Measurements from ENCODE around the gene BTBD16. TPM values are rescaled to one million over a fixed set of nuclear protein-coding genes. Genes with fewer than 3 reads are reported as not detected.

The BTBD16 gene
- polyA plus RNA-seq, 3 donors = not detected

DNA sequence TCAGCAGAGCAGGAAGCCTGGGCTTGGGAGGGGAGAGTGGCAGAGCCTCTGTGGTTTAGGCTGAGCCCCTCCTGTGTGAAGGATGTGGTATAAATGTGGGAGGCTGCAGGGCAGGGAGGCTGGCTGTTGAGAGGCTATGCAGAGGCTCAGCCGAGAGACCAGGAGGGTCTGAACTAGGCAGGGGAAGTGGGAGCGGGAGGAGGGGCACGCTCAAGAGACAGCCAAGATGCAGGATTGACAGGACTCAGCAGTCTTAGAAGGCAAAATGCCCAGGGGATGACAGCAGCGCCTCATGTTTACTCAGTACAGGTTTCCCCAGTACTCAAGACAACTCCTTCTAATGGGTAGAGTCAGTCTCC lies 24.3 kb downstream of the BTBD16 start:
- peaks cover 3 to 7% (median 6%) of the 10 kb centered on the region in 3 donors for H3K27me3 Mint-ChIP-seq (ENCODE audit: low read depth in 3 of 3)
- H3K4me3 ChIP-seq (replicated peaks in 1 of 3; ENCODE audit: low read depth in 2 of 3, low read length in 3 of 3) = no peak overlapping the region
- H3K4me1 ChIP-seq (ENCODE audit: control insufficient read depth in 1 of 2, insufficient read depth in 2 of 2, low read length in 2 of 2) = no peaks in the 10 kb centered on the region
- no peaks in the 10 kb centered on the region for H3K4me1 Mint-ChIP-seq
- H3K9me3 Mint-ChIP-seq = no peaks in the 10 kb centered on the region
- no peak overlapping the region for H3K4me3 Mint-ChIP-seq
- no peak overlapping the region for H2AFZ ChIP-seq (ENCODE audit: insufficient read depth, low read depth, low read length, poor library complexity, severe bottlenecking)
- intact Hi-C loops (cut with micrococcal nuclease) = loop anchor here (5.0 to 10.0 kb wide), 3 partner anchors 142 to 272 kb away; partner anchors contain the start of gene DMBT1 (in 1 of the 2)
- no peaks in the 10 kb centered on the region for H3K36me3 ChIP-seq (replicated peaks in 1 of 2; ENCODE audit: control insufficient read depth in 1 of 2, insufficient read depth in 2 of 2, low read length in 2 of 2)
- H3K79me2 ChIP-seq (ENCODE audit: insufficient read depth, low read length) = no peaks in the 10 kb centered on the region
- no peak overlapping the region for H3K27ac Mint-ChIP-seq
- H3K9ac ChIP-seq (ENCODE audit: insufficient read depth, low read length, poor library complexity, severe bottlenecking) = no peak overlapping the region
- no peak overlapping the region for H3K4me2 ChIP-seq (replicated peaks; ENCODE audit: extremely low read depth, low read length, poor library complexity, severe bottlenecking)
- H4K20me1 ChIP-seq (ENCODE audit: insufficient read depth, low read length) = no peaks in the 10 kb centered on the region
- no peaks in the 10 kb centered on the region for H3K27me3 ChIP-seq (ENCODE audit: control insufficient read depth in 2 of 2, insufficient read depth in 2 of 2, low read length in 2 of 2)
- no peak for DNase-seq
- no peaks in the 10 kb centered on the region for H3K9me3 ChIP-seq (replicated peaks in 1 of 2; ENCODE audit: control insufficient read depth in 1 of 2, insufficient read depth in 1 of 2, low read length in 2 of 2)
- H3K27ac ChIP-seq (ENCODE audit: low read depth in 1 of 2, low read length in 2 of 2) = no peak overlapping the region
- WGBS (ENCODE audit: insufficient coverage) = 92% methylated on average over 3 of the region's 4 CpGs
- H3K36me3 Mint-ChIP-seq = no peaks in the 10 kb centered on the region
- TF ChIP-seq, protein P1, sequence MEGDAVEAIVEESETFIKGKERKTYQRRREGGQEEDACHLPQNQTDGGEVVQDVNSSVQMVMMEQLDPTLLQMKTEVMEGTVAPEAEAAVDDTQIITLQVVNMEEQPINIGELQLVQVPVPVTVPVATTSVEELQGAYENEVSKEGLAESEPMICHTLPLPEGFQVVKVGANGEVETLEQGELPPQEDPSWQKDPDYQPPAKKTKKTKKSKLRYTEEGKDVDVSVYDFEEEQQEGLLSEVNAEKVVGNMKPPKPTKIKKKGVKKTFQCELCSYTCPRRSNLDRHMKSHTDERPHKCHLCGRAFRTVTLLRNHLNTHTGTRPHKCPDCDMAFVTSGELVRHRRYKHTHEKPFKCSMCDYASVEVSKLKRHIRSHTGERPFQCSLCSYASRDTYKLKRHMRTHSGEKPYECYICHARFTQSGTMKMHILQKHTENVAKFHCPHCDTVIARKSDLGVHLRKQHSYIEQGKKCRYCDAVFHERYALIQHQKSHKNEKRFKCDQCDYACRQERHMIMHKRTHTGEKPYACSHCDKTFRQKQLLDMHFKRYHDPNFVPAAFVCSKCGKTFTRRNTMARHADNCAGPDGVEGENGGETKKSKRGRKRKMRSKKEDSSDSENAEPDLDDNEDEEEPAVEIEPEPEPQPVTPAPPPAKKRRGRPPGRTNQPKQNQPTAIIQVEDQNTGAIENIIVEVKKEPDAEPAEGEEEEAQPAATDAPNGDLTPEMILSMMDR (IDR thresholded peaks at IDR 0.05) = no peak

DNA sequence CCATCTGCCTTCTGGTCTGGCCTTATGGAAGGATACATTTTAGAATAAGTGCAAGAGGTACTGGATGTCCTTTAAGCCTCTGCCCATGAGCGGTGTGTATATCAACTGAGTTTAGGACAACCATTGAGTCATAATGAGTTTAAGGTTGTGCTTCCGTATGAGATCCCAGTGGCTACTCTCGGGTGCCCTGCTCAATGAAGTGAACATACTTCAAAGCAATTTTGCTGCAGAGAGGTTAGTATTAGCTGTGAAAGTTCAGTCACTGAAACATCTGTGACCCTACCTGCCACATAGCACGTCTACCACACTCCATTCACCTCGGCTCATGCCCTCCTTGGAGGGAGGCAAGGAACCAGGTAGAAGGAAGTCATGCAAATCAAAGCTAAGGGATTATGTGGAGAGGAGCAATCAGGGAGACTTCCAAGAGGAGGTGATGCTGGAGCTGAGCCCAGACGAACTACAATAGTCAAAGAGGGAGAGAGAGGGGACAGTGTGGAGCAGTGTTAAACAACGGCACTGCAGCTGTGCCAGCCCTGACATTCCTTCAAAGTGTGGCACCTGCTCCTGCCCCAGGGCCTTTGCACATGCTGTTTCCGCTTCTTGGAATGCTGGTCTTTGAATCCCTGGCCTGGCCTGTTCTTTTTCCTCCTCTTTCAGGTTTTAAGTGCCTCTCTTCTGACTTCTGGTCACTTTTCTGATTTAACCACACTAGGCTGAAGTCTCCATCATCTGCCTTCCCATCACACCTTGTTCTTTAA lies 25.4 kb downstream of the BTBD16 start:
- no peaks in the 10 kb centered on the region for H3K36me3 Mint-ChIP-seq
- no peak for DNase-seq
- TF ChIP-seq, protein P1 (IDR thresholded peaks at IDR 0.05) = no peak

More for the DNA sequence above, 25.4 kb downstream of the BTBD16 start:
- H3K9ac ChIP-seq (ENCODE audit: insufficient read depth, low read length, poor library complexity, severe bottlenecking) = no peak overlapping the region
- peaks cover 3 to 8% (median 7%) of the 10 kb centered on the region in 3 donors for H3K27me3 Mint-ChIP-seq (ENCODE audit: low read depth in 3 of 3)
- H3K4me2 ChIP-seq (replicated peaks; ENCODE audit: extremely low read depth, low read length, poor library complexity, severe bottlenecking) = no peak overlapping the region
- no peak overlapping the region for H3K4me3 ChIP-seq (replicated peaks in 1 of 3; ENCODE audit: low read depth in 2 of 3, low read length in 3 of 3)
- H3K9me3 ChIP-seq (replicated peaks in 1 of 2; ENCODE audit: control insufficient read depth in 1 of 2, insufficient read depth in 1 of 2, low read length in 2 of 2) = no peaks in the 10 kb centered on the region
- no peak overlapping the region for H2AFZ ChIP-seq (ENCODE audit: insufficient read depth, low read depth, low read length, poor library complexity, severe bottlenecking)
- H3K4me1 ChIP-seq (ENCODE audit: control insufficient read depth in 1 of 2, insufficient read depth in 2 of 2, low read length in 2 of 2) = no peaks in the 10 kb centered on the region
- H3K4me3 Mint-ChIP-seq = no peak overlapping the region
- no peaks in the 10 kb centered on the region for H3K4me1 Mint-ChIP-seq
- no peaks in the 10 kb centered on the region for H3K27me3 ChIP-seq (ENCODE audit: control insufficient read depth in 2 of 2, insufficient read depth in 2 of 2, low read length in 2 of 2)
- H3K36me3 ChIP-seq (replicated peaks in 1 of 2; ENCODE audit: control insufficient read depth in 1 of 2, insufficient read depth in 2 of 2, low read length in 2 of 2) = no peaks in the 10 kb centered on the region
- intact Hi-C loops (cut with micrococcal nuclease) = loop anchor here (5.0 to 10.0 kb wide), 3 partner anchors 141 to 271 kb away; partner anchors contain the start of gene DMBT1 (in 1 of the 2)
- H3K27ac ChIP-seq (ENCODE audit: low read depth in 1 of 2, low read length in 2 of 2) = no peak overlapping the region
- no peak overlapping the region for H3K27ac Mint-ChIP-seq
- no peaks in the 10 kb centered on the region for H4K20me1 ChIP-seq (ENCODE audit: insufficient read depth, low read length)
- no peaks in the 10 kb centered on the region for H3K79me2 ChIP-seq (ENCODE audit: insufficient read depth, low read length)
- no peaks in the 10 kb centered on the region for H3K9me3 Mint-ChIP-seq
- WGBS (ENCODE audit: insufficient coverage) = 84% methylated on average over 4 of the region's 8 CpGs
